ENCODE results near the gene FAM131C. TPM values are rescaled to one million over a fixed set of nuclear protein-coding genes. Genes with fewer than 3 reads are reported as not detected.
A peak's percentile ranks its signal among the peaks of the same experiment; 100 is the strongest.
"Not testable (repeated sequence)": the region's sequence is repeated elsewhere in the genome, so short reads cannot be mapped to it uniquely, and the experiment has no call there.

The FAM131C gene
- total RNA-seq, 4 donors from 2014 or later = 0.28 to 0.85 TPM; not detected in 2

- intact Hi-C loops (cut with DNase I; ENCODE audit: low total_unique reads) = loop anchor here (5.0 kb wide), 1 partner anchor 49 kb away; the partner anchor contains the start of gene FAM131C
- TF ChIP-seq POLR2A (IDR thresholded peaks at IDR 0.05) (no peak), CTCF (IDR thresholded peaks at IDR 0.05) (no peak)
Observed at GRCh38 chr1:16023050-16023653, 50.3 kb downstream of the FAM131C start.

GRCh38 chr1:16022393-16022792 lies 51.1 kb downstream of the FAM131C start:
- Histone ChIP-seq H3K9me3 (no peaks in the 10 kb centered on the region), H3K27me3 (no peaks in the 10 kb centered on the region), H3K4me1 (peaks cover 13 to 16% of the 10 kb centered on the region in 2 donors), H3K4me3 (no peak overlapping the region), H3K36me3 (no peaks in the 10 kb centered on the region), H3K27ac (peak overlapping the region in 1 of 2 donors; percentile 97)
- DNase-seq = no peak
- intact Hi-C loops (cut with DNase I; ENCODE audit: low total_unique reads) = loop anchor here (5.0 kb wide), 1 partner anchor 50 kb away; the partner anchor contains the start of gene FAM131C
- TF ChIP-seq CTCF (IDR thresholded peaks at IDR 0.05) = no peak
- no peak for TF ChIP-seq POLR2A (IDR thresholded peaks at IDR 0.05)

More at GRCh38 chr1:16023050-16023653, 50.3 kb downstream of the FAM131C start:
- no peaks in the 10 kb centered on the region for H3K27me3 ChIP-seq
- no peak for DNase-seq
- no peak overlapping the region for H3K4me3 ChIP-seq
- H3K4me1 ChIP-seq = peaks cover 14 to 15% of the 10 kb centered on the region in 2 donors
- H3K9me3 ChIP-seq = no peaks in the 10 kb centered on the region
- H3K27ac ChIP-seq = peak overlapping the region in 1 of 2 donors; percentile 97
- no peaks in the 10 kb centered on the region for H3K36me3 ChIP-seq

GRCh38 chr1:16021681-16022080 lies 51.8 kb downstream of the FAM131C start, which contains the start of gene CLCNKA:
CLCNKA (plus strand) TSS chr1:16022036; CDS start chr1:16022620, 584 bp downstream.
- Histone ChIP-seq H3K4me1 (peaks cover 8 to 11% of the 10 kb centered on the region in 2 donors), H3K9me3 (no peaks in the 10 kb centered on the region), H3K36me3 (no peaks in the 10 kb centered on the region), H3K27me3 (no peaks in the 10 kb centered on the region), H3K4me3 (no peak within 1 kb of the TSS), H3K27ac (peak within 1 kb of the TSS; percentile 97)
- TF ChIP-seq POLR2A (IDR thresholded peaks at IDR 0.05) = no peak
- TF ChIP-seq CTCF (IDR thresholded peaks at IDR 0.05) = no peak
- intact Hi-C loops (cut with DNase I; ENCODE audit: low total_unique reads) = loop anchor here (5.0 kb wide), 1 partner anchor 51 kb away; the partner anchor contains the start of gene FAM131C
- no peak for DNase-seq

GRCh38 chr1:16020878-16021277 lies 52.6 kb downstream of the FAM131C start:
- Histone ChIP-seq H3K4me1 (peaks cover 11 to 12% of the 10 kb centered on the region in 2 donors), H3K27ac (peak overlapping the region; percentile 97)
- intact Hi-C loops (cut with DNase I; ENCODE audit: low total_unique reads) = loop anchor here (5.0 kb wide), 1 partner anchor 51 kb away; the partner anchor contains the start of gene FAM131C
- not testable (repeated sequence) for H3K4me3 ChIP-seq, H3K27me3 ChIP-seq, H3K9me3 ChIP-seq, DNase-seq, H3K36me3 ChIP-seq

GRCh38 chr1:16020325-16020724 lies 53.1 kb downstream of the FAM131C start:
- TF ChIP-seq POLR2A (IDR thresholded peaks at IDR 0.05) (no peak), CTCF (IDR thresholded peaks at IDR 0.05) (no peak)
- Histone ChIP-seq H3K4me3 (no peak overlapping the region), H3K36me3 (no peaks in the 10 kb centered on the region), H3K27ac (peak overlapping the region; percentile 97), H3K4me1 (peaks cover 12 to 17% of the 10 kb centered on the region in 2 donors), H3K9me3 (no peaks in the 10 kb centered on the region), H3K27me3 (no peaks in the 10 kb centered on the region)
- intact Hi-C loops (cut with DNase I; ENCODE audit: low total_unique reads) = loop anchor here (5.0 kb wide), 1 partner anchor 52 kb away; the partner anchor contains the start of gene FAM131C
- no peak for DNase-seq
